Neural progenitor cell (in vitro differentiated cells): ENCODE results near the gene HUS1B.

Experiments used
- EZH2 ChIP-seq: fragments of 200-600 bp; sonication (generic); IDR thresholded peaks from 2 replicates; pipeline ENCODE4 v1.6.1; 2017; ENCODE audit warnings: antibody characterized with exemption, mild to moderate bottlenecking, moderate library complexity
- EZH2phosphoT487 ChIP-seq: fragments of 200-600 bp; sonication (generic); IDR thresholded peaks from 2 replicates; pipeline ENCODE4 v1.6.1; 2017; ENCODE audit warnings: antibody characterized with exemption
- TF ChIP-seq, protein P1 (sequence below): fragments of 200-600 bp; sonication (generic); IDR thresholded peaks from 2 replicates; pipeline ENCODE4 v1.5.1; 2017; ENCODE audit warnings: antibody characterized with exemption, mild to moderate bottlenecking

GRCh38 chr6:701215-701614 is 44.3 kb upstream of the HUS1B start:
- TF ChIP-seq, protein P1, sequence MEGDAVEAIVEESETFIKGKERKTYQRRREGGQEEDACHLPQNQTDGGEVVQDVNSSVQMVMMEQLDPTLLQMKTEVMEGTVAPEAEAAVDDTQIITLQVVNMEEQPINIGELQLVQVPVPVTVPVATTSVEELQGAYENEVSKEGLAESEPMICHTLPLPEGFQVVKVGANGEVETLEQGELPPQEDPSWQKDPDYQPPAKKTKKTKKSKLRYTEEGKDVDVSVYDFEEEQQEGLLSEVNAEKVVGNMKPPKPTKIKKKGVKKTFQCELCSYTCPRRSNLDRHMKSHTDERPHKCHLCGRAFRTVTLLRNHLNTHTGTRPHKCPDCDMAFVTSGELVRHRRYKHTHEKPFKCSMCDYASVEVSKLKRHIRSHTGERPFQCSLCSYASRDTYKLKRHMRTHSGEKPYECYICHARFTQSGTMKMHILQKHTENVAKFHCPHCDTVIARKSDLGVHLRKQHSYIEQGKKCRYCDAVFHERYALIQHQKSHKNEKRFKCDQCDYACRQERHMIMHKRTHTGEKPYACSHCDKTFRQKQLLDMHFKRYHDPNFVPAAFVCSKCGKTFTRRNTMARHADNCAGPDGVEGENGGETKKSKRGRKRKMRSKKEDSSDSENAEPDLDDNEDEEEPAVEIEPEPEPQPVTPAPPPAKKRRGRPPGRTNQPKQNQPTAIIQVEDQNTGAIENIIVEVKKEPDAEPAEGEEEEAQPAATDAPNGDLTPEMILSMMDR, result no peak
- TF ChIP-seq EZH2phosphoT487 (no peak), EZH2 (no peak)
